GM18508 (cell line): Measurements from ENCODE around the gene CYP1A1.

Experiments
- ATAC-seq: cut with Tn5 transposase; IDR thresholded peaks from one replicate; pipeline ENCODE4 v1.9.1; 2021; ENCODE audit warnings: moderate number of reproducible peaks; ENCODE audit not compliant: insufficient read depth, unreplicated experiment

Gene CYP1A1

DNA sequence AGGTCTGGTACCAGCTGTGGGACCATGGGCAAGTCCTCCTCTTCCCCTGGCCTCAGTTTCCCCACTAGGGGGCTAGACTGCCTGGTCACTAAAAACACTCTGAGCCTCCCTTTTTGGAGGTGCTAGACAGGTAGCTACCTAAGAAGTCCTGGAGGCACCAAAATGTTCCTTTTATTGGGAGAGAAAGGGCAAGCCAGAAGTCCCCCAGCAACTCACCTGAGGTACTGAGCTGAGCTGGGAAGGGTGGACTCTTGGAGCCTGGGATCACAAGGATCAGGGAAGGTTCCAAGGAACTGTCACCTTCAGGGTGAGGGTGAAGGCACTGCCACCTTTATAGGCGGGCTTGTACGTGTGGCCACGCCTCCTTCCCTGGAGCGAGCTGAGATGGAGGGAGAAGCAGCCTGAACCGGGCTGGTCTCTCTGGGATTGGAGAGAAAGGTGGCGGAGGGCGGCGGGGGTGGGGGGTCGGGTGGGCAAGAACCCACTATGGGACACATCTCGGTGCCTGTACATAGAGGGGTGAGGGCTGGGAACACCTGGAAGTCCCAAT, at the start of gene CYP1A1:
Gene CYP1A1, minus strand, starts transcription at position 304 of the 550 bp plus-strand sequence. CDS start 2,431 bp downstream, outside the sequence.
- no peak for ATAC-seq

- no peak for ATAC-seq
Measured at GRCh38 chr15:74773731-74774252, 48.5 kb upstream of the CYP1A1 start.

- no peak for ATAC-seq
Measured at GRCh38 chr15:74773329-74773728, 48.0 kb upstream of the CYP1A1 start.

DNA sequence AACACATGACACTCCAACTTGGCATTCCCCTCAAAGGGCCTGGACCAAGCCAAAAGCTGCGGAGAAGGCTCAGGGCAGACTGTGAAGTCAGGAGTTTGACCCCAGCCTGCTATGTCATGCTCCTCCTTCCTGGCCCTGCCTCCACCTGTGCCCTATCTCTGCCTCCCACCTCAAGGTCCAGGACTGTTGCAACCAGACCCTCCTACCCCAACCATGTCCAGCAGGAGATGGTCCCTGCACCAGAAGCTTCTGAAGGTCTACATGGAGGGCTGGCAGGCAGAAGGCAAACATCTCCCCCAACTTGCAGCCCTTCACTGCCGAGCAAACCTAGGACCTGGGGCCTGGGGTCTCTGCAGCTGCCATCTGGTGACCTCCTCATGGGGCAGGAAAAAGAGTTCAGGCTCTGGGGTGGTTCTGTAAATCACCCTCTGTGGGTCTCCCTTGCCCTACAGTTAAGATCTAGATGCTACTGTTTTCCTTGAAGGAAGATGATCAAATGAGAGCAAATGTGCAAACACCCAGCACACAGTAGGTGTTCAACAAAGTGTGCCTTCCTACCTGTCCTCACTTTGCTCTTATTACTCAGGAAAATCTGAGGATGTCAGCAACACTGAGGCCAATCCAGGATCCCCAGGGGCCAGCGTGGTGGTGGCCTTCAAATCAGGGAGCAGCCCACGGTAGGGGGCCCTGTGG, 45.0 kb upstream of the CYP1A1 start:
- no peak for ATAC-seq

DNA sequence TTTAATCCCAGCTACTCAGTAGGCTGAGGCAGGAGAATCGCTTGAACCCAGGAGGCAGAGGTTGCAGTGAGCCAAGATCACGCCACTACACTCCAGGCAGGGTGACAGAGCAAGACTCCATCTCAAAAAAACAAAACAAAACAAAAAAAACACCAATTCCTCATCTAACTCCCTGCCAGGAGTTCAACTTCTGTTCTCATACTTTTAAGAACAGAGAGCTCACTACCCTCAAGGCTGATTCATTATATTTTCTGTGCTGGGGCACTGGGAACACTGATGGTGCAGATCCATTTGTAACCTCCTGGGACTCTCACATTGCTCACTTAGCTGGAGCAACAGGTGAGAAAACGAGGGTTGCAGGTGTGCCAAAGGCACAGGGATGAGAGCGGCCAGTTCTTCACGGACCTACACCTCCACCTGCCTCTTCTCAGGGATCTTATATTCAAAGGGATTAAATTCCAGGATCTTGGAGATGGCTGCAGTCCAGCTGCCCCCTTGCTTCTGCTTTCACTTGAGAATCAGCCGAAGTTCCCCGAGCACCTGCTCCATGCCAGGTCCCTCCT, 44.2 kb upstream of the CYP1A1 start:
- ATAC-seq = no peak

- ATAC-seq = no peak
Measured at GRCh38 chr15:74768771-74769342, 43.5 kb upstream of the CYP1A1 start.

GRCh38 chr15:74768099-74768770, 42.9 kb upstream of the CYP1A1 start:
- ATAC-seq = no peak

GRCh38 chr15:74767167-74768098, 42.1 kb upstream of the CYP1A1 start:
- no peak for ATAC-seq

GRCh38 chr15:74763416-74763815, 38.1 kb upstream of the CYP1A1 start:
- no peak for ATAC-seq

- no peak for ATAC-seq
Measured at GRCh38 chr15:74762791-74763150, 37.4 kb upstream of the CYP1A1 start.

DNA sequence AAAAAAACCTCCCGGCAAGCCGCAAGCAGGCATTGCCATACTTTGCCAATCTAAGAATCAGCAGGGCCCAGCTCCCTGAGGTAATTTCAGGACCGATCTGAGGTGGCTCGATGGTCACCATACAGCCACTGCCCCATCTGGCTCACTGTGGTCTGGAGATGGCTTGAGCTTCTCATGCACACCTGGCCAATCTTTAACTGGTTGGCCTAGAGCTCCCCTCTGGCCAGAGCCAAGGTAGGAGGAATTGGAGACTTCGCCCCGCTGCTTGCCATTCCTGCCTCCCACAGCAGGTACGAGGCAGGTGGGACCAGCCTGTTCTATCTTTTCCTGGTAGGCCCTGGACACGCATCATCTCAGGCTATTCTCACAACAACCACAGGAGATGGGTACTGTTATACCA, 33.4 kb upstream of the CYP1A1 start:
- ATAC-seq = no peak

- ATAC-seq = no peak
Measured at GRCh38 chr15:74754593-74755215, 29.4 kb upstream of the CYP1A1 start.

DNA sequence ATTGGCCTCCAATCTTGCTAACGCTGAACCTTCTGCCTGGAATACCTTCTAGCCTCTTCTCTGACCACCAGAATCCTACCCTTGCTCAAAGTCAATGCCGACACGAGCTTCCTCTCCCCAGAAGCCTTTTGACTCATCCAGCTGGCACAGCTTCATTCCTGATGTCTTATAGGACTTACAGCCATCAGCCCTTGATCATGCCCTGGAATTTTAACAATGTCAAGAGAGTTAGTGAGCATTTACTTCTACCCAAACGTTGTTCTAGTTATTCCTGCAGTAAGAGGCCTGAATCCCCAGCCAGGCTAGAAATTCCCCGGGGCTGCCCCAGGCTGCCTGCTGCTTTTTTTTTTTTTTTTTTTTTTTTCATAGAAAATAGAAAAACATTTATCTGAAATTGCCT, 27.2 kb upstream of the CYP1A1 start:
- no peak for ATAC-seq

- no peak for ATAC-seq
Measured at GRCh38 chr15:74752011-74752410, 26.7 kb upstream of the CYP1A1 start.

- no peak for ATAC-seq
Measured at GRCh38 chr15:74750751-74751150, 25.4 kb upstream of the CYP1A1 start.

DNA sequence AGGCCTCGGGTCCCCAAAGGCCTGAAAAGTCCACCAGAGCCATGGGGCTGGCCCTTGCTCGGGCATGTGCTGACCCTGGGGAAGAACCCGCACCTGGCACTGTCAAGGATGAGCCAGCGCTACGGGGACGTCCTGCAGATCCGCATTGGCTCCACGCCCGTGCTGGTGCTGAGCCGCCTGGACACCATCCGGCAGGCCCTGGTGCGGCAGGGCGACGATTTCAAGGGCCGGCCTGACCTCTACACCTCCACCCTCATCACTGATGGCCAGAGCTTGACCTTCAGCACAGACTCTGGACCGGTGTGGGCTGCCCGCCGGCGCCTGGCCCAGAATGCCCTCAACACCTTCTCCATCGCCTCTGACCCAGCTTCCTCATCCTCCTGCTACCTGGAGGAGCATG, 24.5 kb upstream of the CYP1A1 start:
- ATAC-seq = no peak

DNA sequence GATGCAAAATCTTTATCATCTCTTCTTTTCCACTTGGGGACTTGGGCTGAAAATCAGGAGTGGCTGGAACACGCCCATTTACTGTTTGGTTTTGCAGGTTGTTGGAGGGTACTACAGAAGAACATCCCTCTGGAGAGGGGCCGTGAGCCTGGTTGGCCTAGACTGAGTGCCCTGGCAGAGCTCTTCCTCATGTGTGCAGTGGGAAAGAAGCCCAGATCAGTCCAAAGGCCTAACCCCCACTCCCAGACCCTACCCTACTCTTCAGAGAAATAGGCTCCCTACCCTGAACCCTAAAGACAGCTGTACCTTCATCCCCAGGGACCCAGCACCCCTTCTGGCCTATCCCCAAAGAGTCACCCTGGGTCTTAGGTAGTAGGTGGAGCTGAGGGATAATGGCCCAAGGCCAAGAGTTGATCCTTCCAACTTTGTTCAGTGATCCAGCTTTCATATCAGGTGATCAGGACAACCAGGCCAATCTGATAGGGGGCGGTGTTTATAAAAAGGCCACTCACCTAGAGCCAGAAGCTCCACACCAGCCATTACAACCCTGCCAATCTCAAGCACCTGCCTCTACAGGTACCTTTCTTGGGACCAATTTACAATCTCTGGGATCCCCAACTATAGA, 23.1 kb upstream of the CYP1A1 start, which contains the start of gene CYP1A2:
Gene CYP1A2, plus strand, starts transcription at position 524 of the 625 bp plus-strand sequence. CDS start 894 bp downstream, outside the sequence.
- ATAC-seq = no peak

GRCh38 chr15:74746389-74746788, 21.1 kb upstream of the CYP1A1 start:
- ATAC-seq = no peak

DNA sequence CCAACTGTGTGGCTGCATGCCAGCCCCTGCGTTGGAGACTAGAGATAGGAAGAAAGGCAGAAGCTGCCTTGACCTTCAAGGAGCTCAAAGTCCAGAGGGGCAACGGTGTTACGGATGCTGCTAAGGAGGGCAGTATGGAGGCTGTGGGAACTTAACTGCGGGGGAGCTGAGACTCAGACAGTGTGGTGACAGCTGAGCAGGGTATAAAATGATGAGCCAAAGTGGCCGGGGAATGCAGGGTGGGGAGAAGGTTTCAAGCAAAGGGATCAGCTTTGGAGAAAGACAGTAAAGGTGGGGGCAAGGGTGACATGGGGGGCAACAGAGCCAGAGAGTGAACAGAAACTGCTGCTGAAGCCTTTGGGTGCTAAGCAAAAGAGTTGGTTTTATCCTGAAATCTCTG, 17.1 kb upstream of the CYP1A1 start:
- no peak for ATAC-seq
